GM23338 (cell line): ENCODE measurements around the gene GSX1. TPM values are rescaled to one million over a fixed set of nuclear protein-coding genes. Genes with fewer than 3 reads are reported as not detected.

Source experiments
- ATAC-seq: fragments of 200-7000 bp; cut with Tn5 transposase; 3 replicates; pipeline ENCODE4 v1.9.1; 2020
- DNase-seq: peaks from one replicate; pipeline ENCODE4 v3.0.0-alpha.2; 2015; ENCODE audit warnings: low spot score
- H2AFZ ChIP-seq: fragments of 200-600 bp; sonication (generic); 2 replicates; pipeline ENCODE4 v1.8.0; 2016; ENCODE audit warnings: antibody characterized with exemption, mild to moderate bottlenecking, moderate library complexity
- H3F3A ChIP-seq: fragments of 200-600 bp; sonication (generic); replicated peaks from 2 replicates; pipeline ENCODE4 v1.8.0; 2017; ENCODE audit warnings: antibody characterized with exemption, mixed run types, low read depth
- H3K27ac ChIP-seq: fragments of 200-600 bp; sonication (generic); 2 replicates; pipeline ENCODE4 v1.6.1; 2016; ENCODE audit warnings: low read depth
- H3K27me3 ChIP-seq: fragments of 200-600 bp; sonication (generic); 2 replicates; pipeline ENCODE4 v1.8.0; 2016; ENCODE audit warnings: mild to moderate bottlenecking, mixed run types, moderate library complexity; ENCODE audit not compliant: insufficient read depth
- H3K36me3 ChIP-seq: fragments of 200-600 bp; sonication (generic); 2 replicates; pipeline ENCODE4 v1.8.0; 2016; ENCODE audit warnings: mild to moderate bottlenecking; ENCODE audit not compliant: insufficient read depth
- H3K4me1 ChIP-seq: fragments of 200-600 bp; sonication (generic); 2 replicates; pipeline ENCODE4 v1.8.0; 2016; ENCODE audit warnings: mild to moderate bottlenecking, moderate library complexity; ENCODE audit not compliant: insufficient read depth
- H3K4me2 ChIP-seq: fragments of 200-600 bp; sonication (generic); 2 replicates; pipeline ENCODE4 v1.7.1; 2017; ENCODE audit warnings: mixed run types
- H3K4me3 ChIP-seq: fragments of 200-600 bp; sonication (generic); 2 replicates; pipeline ENCODE4 v1.6.1; 2016; ENCODE audit warnings: mixed run types
- H3K79me2 ChIP-seq: fragments of 200-600 bp; sonication (generic); replicated peaks from 2 replicates; pipeline ENCODE4 v1.8.0; 2017; ENCODE audit warnings: mild to moderate bottlenecking; ENCODE audit not compliant: insufficient read depth
- H3K9me2 ChIP-seq: fragments of 200-600 bp; sonication (generic); 2 replicates; pipeline ENCODE4 v1.8.0; 2017; ENCODE audit not compliant: insufficient read depth
- H4K20me1 ChIP-seq: fragments of 200-600 bp; sonication (generic); replicated peaks from 2 replicates; pipeline ENCODE4 v1.8.0; 2017; ENCODE audit warnings: mild to moderate bottlenecking; ENCODE audit not compliant: insufficient read depth
- H3K27ac Mint-ChIP-seq: 2 replicates; pipeline ENCODE4 v1.8.0; 2020; ENCODE audit warnings: inconsistent platforms, mild to moderate bottlenecking, moderate library complexity, mixed read lengths
- H3K27me3 Mint-ChIP-seq: 3 replicates; pipeline ENCODE4 v1.8.0; 2022; ENCODE audit warnings: low read depth, mild to moderate bottlenecking, moderate library complexity, mixed read lengths, inconsistent platforms; ENCODE audit not compliant: insufficient read depth, poor library complexity
- H3K36me3 Mint-ChIP-seq: 3 replicates; pipeline ENCODE4 v1.8.0; 2021; ENCODE audit warnings: low read depth, mild to moderate bottlenecking, inconsistent platforms, moderate library complexity, mixed read lengths
- H3K4me1 Mint-ChIP-seq: 3 replicates; pipeline ENCODE4 v1.8.0; 2020; ENCODE audit warnings: mild to moderate bottlenecking, inconsistent platforms, mixed read lengths
- H3K4me3 Mint-ChIP-seq: 3 replicates; pipeline ENCODE4 v1.8.0; 2021; ENCODE audit warnings: moderate library complexity, mild to moderate bottlenecking, inconsistent platforms, mixed read lengths
- H3K9me3 Mint-ChIP-seq: 3 replicates; pipeline ENCODE4 v1.8.0; 2020; ENCODE audit warnings: moderate library complexity, mild to moderate bottlenecking, inconsistent platforms, mixed read lengths
- ETS1 ChIP-seq: IDR thresholded peaks from 2 replicates; pipeline ENCODE4 v1.6.1; 2016; ENCODE audit warnings: antibody characterized with exemption
- EZH2 ChIP-seq: fragments of 200-600 bp; sonication (generic); IDR thresholded peaks from one replicate; pipeline ENCODE4 v1.8.0; 2017; ENCODE audit warnings: antibody characterized with exemption, mild to moderate bottlenecking, low read depth; ENCODE audit not compliant: unreplicated experiment
- NANOG ChIP-seq: IDR thresholded peaks from 2 replicates; pipeline ENCODE4 v1.6.1; 2016; ENCODE audit warnings: antibody characterized with exemption, borderline replicate concordance
- ZNF114 ChIP-seq: fragments of 250-450 bp; sonication (Bioruptor Pico); IDR thresholded peaks from 2 replicates; pipeline ENCODE4 v1.5.0; 2020; ENCODE audit warnings: mild to moderate bottlenecking, moderate library complexity
- ZNF462 ChIP-seq: fragments of 250-450 bp; sonication (Bioruptor Pico); IDR thresholded peaks from 2 replicates; pipeline ENCODE4 v1.5.0; 2020; ENCODE audit warnings: mild to moderate bottlenecking, moderate library complexity
- polyA plus RNA-seq: library from polyadenylated mRNA; unstranded; fragments of >200 nt; fragmentation: Nextera tagmentation; extraction: Ambion mirVana; gene quantifications from 2 replicates; pipeline ENCODE4 v1.2.1, GENCODE V29; 2016
- total RNA-seq: library from RNA; depleted of rRNA; stranded (reverse); fragments of >200 nt; shearing (Covaris generic); gene quantifications from 2 replicates; pipeline ENCODE4 v1.2.3, GENCODE V29; 2014

The GSX1 gene
- total and polyA plus RNA-seq, 2 experiments from 2014 or later: not detected

- peaks cover 29% of the 10 kb centered on the region for H3K27me3 ChIP-seq
- peaks cover 31% of the 10 kb centered on the region for H3K27me3 Mint-ChIP-seq
- H3K4me1 Mint-ChIP-seq: peaks cover 15% of the 10 kb centered on the region
These were observed 18.1 kb upstream of the GSX1 start for GRCh38 chr13:27774169-27774568.

More at GRCh38 chr13:27774169-27774568, 18.1 kb upstream of the GSX1 start:
- Histone ChIP-seq H3K79me2 (no peaks in the 10 kb centered on the region), H4K20me1 (no peaks in the 10 kb centered on the region), H3K4me1 (peaks cover 4% of the 10 kb centered on the region; the same call in 1 of the 2 replicates), H3K4me2 (no peak overlapping the region), H2AFZ (no peak overlapping the region), H3K4me3 (no peak overlapping the region), H3F3A (no peaks in the 10 kb centered on the region), H3K9me2 (no peaks in the 10 kb centered on the region), H3K27ac (no peak overlapping the region), H3K36me3 (no peaks in the 10 kb centered on the region)
- no peak for DNase-seq
- H3K4me3 Mint-ChIP-seq: no peak overlapping the region
- H3K9me3 Mint-ChIP-seq: no peaks in the 10 kb centered on the region
- TF ChIP-seq EZH2 (no peak), ZNF462 (CRISPR knock-in tag) (no peak), NANOG (no peak), ZNF114 (CRISPR knock-in tag) (no peak), ETS1 (no peak)
- H3K36me3 Mint-ChIP-seq: no peaks in the 10 kb centered on the region
- H3K27ac Mint-ChIP-seq: no peak overlapping the region
- no peak for ATAC-seq
